ENCODE results near the gene UCHL5.
"Not testable (repeated sequence)": the region's sequence is repeated elsewhere in the genome, so short reads cannot be mapped to it uniquely, and the experiment has no call there.

UCHL5 gene

DNA sequence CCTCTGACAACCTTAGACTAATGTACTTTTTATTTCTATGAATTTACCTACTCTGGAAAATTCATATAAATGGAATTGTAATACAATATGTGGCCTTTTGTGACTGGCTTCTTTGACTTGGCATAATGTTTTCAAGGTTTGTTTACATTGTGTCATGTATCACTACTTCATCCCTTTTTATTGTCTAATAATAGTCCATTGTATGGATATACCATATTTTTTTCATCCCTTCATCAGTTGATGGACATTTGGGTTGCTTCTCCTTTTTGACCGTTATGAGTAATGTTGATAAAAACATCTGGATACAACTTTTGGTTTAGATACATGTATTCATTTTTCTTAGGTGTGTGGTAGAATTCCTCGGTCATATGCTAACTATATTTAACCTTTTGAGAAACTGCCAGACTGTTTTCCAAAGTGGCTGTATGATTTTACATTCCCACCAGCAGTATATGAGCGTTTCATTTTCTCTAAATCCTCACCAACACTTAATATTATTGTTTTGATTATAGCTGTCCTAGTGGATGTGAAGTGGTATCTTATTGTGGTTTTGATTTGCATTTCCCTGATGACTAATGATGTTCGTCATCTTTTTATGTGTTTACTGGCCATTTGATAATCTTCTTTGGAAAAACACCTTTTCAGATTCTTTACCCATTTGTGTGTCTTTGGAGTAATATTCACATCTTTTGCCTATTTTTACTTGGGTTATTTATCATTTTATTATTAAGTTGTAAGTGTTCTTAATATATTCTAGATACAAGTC lies 3.7 kb upstream of the UCHL5 start:
- no peak for DNase-seq

DNA sequence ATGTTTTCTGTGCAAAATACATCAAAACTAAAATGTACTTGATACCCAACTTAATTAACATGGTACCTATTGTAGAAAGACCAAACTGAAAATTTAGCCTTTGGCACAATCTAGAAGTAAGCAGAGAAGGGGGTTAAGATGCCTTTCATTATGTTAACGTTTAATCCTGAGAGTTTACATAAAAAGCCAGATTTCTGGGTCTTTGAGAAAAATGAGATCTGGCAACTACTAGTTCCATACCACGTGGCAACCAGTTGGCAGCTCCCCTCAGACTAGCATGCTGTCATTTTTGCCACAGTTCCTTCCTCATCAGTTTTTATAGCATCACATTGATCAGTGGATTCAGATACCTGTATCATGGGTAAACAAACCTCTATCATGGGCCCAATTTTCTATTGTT lies 1.8 kb upstream of the UCHL5 start:
- DNase-seq = no peak

DNA sequence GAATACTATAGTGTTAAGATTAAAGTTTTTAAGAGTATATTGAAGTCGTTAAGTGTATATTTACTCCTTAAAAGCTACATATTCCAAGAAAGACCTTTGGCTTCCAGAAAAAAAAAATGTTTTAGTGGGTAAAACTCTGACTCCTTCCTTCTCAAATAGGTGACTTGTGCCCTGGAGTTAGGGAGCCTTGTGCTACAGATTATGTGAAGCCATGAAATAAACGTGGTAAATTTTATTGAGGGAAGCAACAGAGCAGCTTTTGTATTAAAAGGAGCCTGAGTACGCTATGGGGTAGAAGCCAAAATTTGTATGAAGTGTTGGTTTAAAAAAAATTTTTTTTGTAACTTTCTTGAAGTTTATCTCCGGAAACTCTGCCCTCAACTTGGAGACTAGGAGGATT lies 1.2 kb upstream of the UCHL5 start:
- no peak for DNase-seq

DNA sequence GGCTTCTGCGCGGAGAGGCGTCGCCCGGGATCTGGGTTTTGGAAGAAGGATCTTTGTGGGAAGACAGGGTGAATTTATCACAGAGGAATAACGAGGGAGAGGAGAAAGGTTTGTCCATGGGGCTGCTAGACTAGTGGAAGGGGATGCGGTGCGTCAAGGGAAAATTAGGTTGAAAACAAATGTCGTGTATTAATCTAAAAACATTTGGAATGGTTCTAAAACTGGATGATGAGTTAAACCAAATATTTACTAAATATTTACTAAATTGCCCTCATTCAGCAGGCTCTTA lies 899 bp upstream of the UCHL5 start:
- no peak for DNase-seq

DNA sequence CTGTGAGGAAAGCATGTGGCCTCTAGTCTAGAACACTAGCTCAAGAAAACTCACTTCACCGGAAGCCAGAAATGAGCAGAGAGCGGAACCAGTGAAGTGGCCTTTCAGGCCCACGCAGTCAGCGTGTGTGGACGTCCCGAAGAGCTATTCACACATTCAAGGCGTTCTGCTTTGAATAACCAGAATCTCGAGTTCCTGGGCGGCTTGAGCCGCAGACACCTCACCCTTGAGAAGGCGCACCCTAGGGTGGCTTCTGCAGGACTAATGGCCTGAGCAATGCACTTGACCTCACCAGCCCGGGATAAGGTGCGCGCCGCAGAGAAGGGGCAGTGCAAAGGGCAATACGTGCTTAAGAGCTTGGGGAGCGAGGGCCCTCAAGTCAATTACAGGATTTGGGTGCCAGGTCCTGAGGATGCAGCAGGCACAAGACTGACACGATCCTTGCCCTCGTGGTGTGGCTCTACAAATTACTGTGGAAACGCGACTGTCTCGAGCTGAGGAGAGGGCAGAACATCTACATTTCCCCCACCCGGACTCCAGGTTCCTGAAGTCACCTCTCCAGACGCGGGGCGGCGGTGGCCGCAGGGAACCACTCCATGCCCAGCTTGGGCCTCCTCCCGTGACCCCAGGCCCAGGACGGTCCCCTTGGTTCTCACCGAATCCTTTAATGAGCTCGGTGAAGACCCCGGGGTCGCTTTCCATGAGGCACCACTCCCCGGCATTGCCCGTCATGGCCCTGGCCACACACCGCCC lies 455 bp downstream of the UCHL5 start:
- no peak for DNase-seq

DNA sequence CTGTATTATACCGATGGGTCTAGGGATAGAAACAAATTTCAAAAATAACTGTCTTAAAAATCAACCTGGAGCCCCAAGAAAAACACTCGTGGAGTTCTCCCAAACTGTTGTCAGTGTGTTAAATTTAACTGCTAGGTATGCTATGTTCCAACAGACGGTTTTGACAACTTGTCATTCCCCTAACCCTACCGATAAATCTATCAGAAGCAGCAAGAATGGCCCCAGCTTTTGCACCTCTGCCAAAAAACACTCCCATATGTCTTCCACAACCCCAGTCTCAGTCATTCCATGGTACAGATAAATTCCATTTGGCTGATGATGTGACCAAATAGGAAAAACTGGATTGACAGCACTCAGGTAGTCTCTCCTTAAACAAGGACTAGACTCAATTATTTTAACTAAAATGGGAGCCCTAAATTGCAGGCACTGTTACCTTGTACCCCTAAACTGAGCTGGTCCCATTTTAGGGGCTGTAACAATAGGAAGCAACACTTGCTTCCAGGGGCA lies 4.9 kb downstream of the UCHL5 start:
- DNase-seq = no peak

DNA sequence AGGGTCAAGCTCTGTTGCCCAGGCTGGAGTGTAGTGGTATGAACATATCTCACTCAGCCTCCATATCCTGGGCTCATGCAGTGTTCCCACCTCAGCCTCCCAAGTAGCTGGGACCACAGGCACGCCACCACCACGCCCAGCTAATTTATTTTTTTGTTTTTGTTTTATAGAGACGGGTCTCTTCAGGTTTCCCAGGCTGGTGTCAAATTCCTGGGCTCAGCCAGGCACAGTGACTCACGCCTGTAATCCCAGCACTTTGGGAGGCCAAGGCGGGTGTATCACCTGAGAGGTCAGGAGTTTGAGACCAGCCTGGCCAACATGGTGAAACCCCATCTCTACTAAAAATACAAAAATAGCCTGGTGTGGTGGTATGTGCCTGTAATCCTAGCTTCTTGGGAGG lies 10.2 kb downstream of the UCHL5 start:
- not testable (repeated sequence) for DNase-seq

DNA sequence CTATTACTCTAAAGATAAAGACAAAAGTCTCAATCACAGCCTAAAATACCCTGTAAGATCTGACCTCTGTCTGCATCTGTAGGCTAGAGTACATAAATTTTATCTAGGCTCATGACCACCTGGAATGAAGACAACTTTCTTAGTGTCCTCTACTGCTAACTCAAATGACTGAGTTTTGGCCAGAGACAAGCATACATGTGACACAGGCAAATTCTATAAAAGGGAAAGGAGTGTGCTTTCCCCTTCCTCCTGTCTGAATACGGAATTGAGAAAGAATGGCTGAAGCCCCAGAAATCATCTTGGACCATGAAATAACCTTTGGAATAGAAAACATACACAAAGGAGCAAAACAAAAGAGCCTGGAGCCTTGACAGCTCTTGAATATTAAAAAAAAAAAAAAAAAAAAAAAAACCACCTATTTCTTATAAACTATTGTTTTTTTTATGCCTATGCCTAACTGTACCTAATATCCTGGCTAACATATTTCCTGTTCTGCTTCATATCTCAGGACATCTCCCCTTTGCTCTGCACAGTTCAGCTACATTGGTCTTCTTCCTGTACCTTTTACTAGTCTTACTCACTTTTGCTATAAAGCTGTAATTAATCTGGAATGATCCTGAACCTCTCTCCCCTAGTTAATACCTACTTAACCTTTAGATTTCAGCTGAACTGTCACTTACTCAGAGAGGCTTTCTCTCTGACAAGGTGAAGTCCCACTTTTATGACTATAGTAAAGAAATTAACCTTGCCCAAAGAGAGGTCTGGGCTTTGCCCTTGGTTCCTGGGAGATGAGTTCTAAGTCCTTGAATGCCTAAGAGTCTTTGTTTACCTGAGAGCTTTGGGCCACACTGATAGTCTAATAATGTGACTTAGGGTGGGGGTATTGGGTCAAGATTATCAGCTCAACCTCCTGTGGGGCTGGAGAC lies 16.1 kb downstream of the UCHL5 start:
- DNase-seq = peak; percentile 15

DNA sequence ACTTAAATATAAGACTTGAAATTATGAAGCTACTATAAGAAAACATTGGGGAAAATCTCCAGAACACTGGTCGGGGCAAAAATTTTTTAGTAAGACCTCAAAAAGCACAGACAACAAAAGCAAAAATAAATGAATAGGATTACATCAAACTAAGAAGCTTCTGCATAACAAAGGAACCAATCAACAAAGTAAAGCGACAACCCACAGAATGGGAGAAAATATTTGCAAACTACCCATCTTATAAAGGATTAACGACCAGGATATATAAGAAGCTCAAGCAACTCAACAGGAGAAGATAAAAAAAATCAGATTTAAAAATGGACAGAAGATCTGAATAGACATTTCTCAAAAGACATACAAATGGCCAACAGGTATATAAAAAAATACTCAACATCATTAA lies 19.1 kb downstream of the UCHL5 start:
- no peak for DNase-seq

DNA sequence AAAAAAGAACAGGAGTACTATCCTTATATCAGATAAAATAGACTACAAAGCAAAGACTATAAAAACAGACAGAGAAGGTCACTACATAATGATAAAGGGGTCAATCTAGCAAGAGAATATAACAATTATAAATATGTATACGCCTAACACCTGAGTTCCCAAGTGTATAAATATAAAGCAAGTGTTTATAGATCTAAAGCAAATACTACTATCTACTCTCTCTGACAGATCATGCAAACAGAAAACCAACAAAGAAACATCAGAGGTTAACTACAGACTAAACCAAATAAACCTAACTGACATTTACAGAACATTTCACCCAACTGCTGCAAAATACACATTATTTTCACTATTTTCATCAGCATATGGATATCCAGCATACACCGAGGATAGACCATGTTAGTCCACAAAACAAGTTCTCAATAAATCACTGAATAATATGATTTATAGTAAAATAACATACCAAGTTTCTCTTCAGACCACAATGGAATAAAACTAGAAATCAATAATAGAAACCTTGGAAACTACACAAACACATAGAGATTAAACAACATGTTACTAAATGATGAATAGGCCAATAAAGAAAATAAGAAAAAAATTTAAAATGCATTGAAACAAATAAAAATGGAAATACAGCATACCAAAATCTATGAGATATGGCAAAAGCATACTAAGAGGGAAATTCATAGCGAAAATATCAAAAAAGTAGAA lies 22.7 kb downstream of the UCHL5 start:
- DNase-seq = no peak

DNA sequence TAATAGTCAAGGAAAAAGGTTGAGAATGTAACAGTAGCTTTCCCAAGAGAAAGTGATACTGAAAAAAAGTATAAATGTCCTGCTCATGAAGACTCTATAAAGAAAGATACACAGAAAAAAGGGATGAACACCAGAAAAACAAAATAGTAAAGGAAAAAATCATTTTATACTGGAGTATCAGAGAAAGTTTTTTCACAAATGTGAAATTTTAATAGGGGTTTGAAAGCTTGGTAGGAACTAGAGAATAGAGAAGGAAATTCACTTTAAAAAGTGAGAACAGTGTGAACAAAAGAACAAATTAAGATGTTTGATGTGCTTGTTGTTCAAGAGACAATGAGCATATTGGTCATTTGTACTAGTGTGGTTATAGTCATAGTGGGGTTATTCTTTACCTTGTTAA lies 25.6 kb downstream of the UCHL5 start:
- DNase-seq = no peak

DNA sequence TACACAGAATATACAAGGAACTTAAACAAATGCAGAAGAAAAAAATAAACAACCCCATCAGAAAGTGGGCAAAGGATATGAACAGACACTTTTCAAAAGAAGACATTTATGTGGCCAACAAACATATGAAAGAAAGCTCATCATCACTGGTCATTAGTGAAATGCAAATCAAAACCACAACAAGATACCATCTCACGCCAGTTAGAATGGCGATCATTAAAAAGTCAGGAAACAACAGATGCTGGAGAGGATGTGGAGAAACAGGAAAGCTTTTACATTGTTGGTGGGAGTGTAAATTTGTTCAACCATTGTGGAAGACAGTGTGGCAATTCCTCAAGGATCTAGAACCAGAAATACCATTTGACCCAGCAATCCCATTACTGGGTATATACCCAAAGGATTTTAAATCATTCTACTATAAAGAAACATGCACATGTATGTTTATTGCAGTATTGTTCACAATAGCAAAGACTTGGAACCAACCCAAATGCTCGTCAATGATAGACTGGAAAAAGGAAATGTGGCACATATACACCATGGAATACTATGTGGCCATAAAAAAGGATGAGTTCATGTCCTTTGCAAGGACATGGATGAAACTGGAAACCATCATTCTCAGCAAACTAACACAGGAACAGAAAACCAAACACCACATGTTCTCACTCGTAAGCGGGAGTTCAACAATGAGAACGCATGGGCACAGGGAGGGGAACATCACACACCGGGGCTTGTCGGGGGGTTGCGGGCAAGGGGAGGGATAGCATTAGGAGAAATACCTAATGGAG lies 26.3 kb downstream of the UCHL5 start:
- DNase-seq = not testable (repeated sequence)

DNA sequence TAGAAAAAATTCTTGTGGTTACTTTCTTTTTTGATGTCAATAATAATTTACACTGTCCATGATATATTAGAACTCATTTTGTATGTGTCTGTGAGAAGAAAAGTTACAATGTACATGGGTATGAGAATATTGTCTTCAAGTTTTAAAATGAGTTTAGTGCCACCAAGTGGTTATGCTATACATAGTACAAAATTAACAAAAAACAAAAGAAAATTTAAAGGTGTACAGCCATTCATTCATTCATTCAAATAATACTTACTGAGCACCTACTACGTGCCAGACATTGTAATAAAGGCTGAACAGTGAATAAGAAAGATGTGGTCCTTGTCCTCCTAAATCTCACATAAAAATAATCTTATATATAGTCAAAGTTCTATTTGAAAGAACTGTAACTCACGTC lies 27.7 kb downstream of the UCHL5 start:
- no peak for DNase-seq

DNA sequence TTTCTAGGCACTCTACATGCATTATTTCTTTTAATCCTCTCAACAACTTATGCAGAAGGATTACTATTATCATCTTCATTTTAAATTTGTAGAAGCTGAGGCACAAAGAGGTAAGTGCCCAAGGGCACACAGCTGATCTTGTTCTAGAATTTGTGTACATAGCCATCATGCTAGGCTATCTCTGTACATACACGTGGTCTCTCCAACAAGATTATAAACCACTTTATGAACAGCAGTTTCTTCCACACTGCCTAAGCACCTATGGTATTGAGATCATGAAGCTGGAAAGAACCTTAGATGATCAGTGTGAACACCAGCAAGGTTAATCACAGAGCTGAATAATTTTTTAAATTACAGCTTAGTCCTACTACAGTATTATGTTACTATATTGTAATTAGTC lies 28.9 kb downstream of the UCHL5 start:
- DNase-seq = no peak

DNA sequence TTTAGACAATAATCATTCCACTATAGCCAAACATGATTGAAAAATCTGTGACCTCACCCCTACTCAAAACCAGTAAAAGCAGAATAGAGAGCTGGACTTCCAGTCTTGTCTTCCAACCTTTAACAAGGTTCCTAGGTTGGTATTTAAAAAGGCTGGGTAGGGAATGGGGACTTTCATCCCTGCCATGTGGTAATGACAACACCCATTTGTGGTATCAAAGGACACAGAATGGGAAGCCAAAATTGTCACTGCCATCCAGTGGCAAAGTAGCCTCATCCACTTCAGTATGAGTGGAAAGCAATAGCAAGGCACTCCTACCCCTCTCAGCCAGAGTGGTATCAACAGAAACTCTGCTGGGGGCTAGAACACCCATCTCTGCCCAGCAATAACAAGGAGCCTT lies 33.9 kb downstream of the UCHL5 start:
- no peak for DNase-seq

DNA sequence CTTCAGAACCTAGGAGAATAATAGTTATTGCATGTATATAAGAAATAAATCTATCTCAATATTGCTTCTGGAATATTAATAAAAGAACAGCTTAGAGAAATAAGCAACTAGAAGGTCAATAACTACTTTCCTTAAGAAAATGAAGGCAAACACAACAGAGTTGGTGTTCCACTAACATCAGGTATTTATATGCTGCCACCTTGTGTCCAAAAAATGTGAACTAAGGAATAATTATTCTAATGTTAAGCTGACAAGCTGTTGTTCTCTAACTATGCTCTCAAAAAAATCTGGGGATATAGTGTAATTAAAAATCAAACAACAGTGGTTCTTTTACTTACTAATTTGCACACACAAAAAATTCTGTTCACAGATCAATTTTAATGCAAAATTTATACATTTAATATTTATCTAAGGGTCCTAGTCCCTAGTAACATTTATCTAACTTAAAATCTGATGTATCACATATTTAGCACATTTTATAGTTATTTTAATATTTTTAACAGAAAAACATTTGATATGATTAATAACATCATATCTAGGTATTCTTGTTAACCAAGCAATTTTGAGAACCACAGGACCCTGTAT lies 39.6 kb downstream of the UCHL5 start:
- peak; percentile 76 for DNase-seq

DNA sequence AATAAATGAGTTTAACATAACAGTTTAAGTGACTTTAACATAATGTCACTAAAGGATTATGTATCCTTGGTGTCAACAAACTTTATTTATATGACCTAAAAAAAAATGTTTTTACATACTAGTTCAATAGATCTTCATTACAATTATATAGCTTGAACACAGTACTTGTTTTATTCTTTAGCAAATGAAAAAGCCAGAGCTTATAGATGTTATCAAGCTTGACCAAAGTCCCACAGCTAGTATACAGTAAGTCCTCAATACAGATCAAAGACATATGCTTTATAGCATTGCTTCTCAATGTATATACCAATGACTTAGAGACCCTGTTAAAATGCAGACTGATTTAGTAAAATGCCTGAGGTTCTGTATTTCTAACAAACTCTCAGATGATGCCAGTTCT lies 42.4 kb downstream of the UCHL5 start:
- DNase-seq = no peak

DNA sequence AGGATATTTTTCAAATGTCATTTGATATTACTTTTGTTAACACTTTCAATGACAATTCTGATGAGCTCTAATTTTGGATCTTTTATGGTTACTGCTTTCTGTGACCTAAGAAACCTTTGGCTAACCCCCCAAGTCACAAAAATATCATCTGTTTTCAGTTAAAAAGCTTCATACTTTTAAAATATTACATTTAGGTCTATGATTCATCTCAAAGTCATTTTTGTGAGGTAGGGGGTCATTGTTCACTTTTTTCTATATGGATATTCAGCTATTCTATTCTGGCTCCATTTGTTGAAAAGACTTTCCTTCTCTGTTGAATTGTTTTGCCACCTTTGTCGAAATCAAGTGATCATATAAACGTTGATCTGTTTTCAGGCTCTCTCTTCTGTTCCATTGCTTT lies 44.8 kb downstream of the UCHL5 start:
- DNase-seq = no peak

DNA sequence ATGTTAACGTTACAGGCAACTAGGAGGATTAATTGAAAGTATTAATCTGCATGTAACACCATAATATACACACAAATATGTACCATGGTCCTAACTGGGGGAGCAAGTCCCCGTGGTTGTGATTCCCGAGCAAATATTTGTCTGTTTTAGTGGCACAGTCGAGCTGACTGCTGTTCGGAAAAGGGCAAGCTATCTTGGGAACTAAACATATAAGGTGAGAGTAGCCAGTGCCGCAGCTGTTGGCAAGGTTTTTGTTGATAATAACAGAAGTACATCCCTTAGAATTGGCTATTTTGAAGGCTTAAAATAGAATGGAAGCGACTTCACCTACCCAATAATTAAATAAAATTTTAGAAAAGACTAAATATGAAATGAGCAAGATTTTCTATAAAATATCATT lies 45.5 kb downstream of the UCHL5 start:
- DNase-seq = no peak

DNA sequence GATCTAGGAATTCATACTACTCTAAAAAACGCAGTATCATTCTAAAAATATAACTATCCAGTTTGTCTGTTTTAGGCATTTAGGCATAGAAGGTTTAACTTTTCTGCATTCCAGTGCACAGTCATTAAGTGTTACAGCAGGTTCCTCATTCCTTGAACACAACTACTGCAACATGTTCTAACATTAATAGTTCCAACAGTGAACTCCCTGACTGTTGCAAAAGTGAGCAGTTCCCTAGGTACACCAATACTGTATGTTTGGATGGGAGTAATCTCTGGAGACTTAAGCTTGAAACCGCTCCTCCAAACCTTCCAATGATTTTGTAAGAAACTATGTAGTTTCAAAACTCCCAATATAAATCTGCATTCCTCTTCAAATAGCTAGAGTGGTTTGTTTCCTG lies 46.2 kb downstream of the UCHL5 start:
- DNase-seq = no peak

DNA sequence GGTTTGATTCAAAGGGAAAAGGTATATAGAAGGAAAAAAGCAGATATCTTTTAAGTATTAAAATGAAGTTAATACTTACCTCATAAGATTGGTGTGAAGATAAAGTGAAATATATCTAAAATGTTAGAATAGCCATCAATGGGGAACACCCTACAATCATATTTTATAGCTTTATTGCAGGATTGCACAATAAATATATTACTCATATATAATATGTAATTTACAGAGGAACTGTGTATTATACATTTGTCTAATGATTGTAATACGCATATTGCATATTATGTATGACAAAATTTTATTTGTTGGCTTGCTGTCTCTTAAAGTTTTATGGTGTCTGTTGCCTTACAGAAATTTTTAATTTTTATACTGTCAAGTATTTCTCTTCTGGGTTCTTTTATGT lies 47.8 kb downstream of the UCHL5 start:
- DNase-seq = no peak

DNA sequence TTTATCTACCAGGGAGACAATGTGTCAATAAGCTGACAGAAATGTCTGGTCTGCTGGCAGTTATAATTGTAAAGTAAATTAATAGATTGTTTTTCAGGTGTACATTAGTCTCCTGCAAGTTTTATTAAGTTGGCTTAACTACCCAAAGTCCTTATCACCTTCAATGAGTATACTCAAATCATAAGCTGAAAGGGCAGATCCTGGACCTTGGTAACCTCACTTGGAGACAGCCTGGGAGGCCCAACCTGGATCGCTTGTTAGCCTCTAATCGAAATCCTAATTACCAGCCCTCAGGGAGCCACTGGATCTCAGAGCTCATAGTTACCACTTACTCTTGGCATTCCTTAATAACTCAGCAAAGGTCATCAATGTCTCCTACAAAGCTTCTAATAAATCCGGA lies 49.7 kb downstream of the UCHL5 start:
- no peak for DNase-seq

Measured in midbrain (tissue), 1 donor.